Lung (tissue), 12 donors: ENCODE measurements around the gene DUSP22. TPM values are rescaled to one million over a fixed set of nuclear protein-coding genes. Genes with fewer than 3 reads are reported as not detected.

ENCODE experiments used
- ATAC-seq: fragments of 200-7000 bp; cut with Tn5 transposase; one replicate; pipeline ENCODE4 v1.9.1; 2020; ENCODE audit warnings: moderate number of reproducible peaks; ENCODE audit not compliant: insufficient read depth, low FRiP score
- DNase-seq, 3 donors: peaks; one replicate each; pipeline ENCODE4 v3.0.0-alpha.2; 2013 to 2017
- H3K27ac ChIP-seq, 2 donors: one replicate each; pipeline ENCODE4 v1.5.1; 2013; ENCODE audit warnings: mild to moderate bottlenecking in 2 of 2, moderate library complexity in 2 of 2, control low read depth in 1 of 2, inconsistent platforms in 1 of 2, low read depth in 1 of 2, low read length in 1 of 2
- H3K27me3 ChIP-seq, 3 donors: one replicate each; pipeline ENCODE4 v1.5.1; 2013; ENCODE audit warnings: low read length in 2 of 3; ENCODE audit not compliant: control insufficient read depth in 3 of 3, insufficient read depth in 3 of 3
- H3K36me3 ChIP-seq, 4 donors: one replicate each; pipeline ENCODE4 v1.5.1; 2013; ENCODE audit warnings: low read length in 4 of 4, mild to moderate bottlenecking in 1 of 4, moderate library complexity in 1 of 4; ENCODE audit not compliant: control insufficient read depth in 4 of 4, insufficient read depth in 4 of 4
- H3K4me1 ChIP-seq, 5 donors: one replicate each; pipeline ENCODE4 v1.5.1; 2013; ENCODE audit warnings: low read length in 5 of 5, mild to moderate bottlenecking in 2 of 5, moderate library complexity in 1 of 5; ENCODE audit not compliant: control insufficient read depth in 5 of 5, insufficient read depth in 5 of 5
- H3K4me3 ChIP-seq: one replicate; pipeline ENCODE4 v1.5.1; 2013; ENCODE audit warnings: mild to moderate bottlenecking, control low read depth, moderate library complexity
- H3K9ac ChIP-seq, 2 donors: one replicate each; pipeline ENCODE4 v1.5.1; 2013; ENCODE audit warnings: low read length in 2 of 2, control low read depth in 1 of 2; ENCODE audit not compliant: insufficient read depth in 1 of 2
- H3K9me3 ChIP-seq, 4 donors: one replicate each; pipeline ENCODE4 v1.5.1; 2013; ENCODE audit warnings: low read length in 3 of 4, mild to moderate bottlenecking in 1 of 4, moderate library complexity in 1 of 4; ENCODE audit not compliant: control insufficient read depth in 4 of 4, insufficient read depth in 3 of 4
- WGBS, 2 donors: extraction: QIAGEN DNeasy Blood & Tissue Kit; methylation state at CpG; one replicate each; pipeline ENCODE4 v1.1.7; 2013; 5-methylcytosine and 5-hydroxymethylcytosine counted together
- polyA plus RNA-seq, 2 donors: library from polyadenylated mRNA; stranded (reverse); fragments of 200-250 nt; gene quantifications; one replicate each; pipeline ENCODE4 v1.2.1, GENCODE V29; 2013
- total RNA-seq, 2 donors: library from RNA; depleted of rRNA in 1 of 2; stranded (reverse); fragments of >200 nt in 1 of 2; gene quantifications; one replicate each; pipeline ENCODE4 v1.2.1, GENCODE V29; 2014 to 2021
- TF ChIP-seq, protein P1 (sequence below): IDR thresholded peaks from 2 replicates; pipeline ENCODE4 v1.5.1; 2012; ENCODE audit warnings: mild to moderate bottlenecking; ENCODE audit errors: control extremely low read depth, extremely low read depth
- donor health status: control.
- donor health status: control.
- donor health status: Bipolar disorder and iron deficiency.
- donor health status: healthy.
- donor health status: DM: yes; HTN: yes; CAD: no.

The DUSP22 gene
- total and polyA plus RNA-seq, 4 donors: 38.9 to 51.1 (median 43.8) TPM

DNA sequence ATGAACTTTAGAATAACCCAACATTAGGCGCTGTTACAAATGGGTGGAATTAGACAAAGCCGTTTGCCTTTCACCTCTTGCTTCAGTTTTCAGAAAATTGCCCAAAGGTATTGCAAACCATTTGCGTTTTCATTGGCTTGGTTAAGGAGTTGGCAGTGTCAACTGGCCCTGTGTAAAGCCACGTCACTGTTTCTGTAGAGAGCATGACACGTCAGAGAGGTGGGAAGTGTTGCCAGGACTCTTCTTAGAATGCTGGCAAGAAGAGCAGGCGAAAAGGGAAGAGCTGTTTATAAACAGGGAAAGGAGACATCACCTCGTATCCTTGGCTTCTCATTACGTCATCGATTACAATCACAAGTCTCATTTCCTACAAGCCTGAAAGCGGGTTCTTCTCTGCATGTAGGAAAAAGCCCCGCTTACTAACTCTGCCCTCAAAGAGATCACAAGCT is 95.0 kb downstream of the DUSP22 start:
- 53 to 57% methylated on average over 11 of the region's 11 CpGs for WGBS, 2 donors

DNA sequence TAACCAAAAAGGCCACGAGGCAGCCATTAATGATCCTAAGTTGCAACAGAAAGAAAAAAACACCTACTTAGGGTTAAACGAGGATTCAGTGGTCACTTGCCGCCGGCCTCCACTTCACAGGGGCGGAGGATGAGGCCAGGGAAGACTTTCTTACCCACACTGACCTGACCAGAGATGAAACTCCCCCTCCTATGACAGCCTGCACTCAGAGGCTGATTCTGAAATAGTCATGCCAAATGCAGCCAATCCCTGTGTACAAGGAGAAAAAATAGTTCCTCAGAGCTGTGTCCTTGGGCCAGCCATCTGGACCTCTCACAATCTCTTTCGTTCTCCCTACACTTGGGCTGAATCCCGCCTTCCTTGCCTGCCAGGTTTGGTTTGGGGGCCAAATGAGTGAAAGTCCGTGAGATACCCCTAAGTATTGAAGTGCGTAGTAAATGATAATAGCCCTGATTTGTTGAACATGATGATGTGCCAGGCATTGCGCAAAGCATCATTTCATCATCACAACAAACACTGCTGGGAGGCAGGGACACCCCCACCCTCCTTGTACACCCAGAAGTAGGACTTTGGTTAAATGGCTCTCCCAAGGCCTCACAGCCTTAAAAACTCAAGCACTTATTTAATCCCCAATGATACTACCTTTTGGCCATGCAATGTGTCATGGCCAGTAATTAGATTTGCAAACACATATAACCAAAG is 96.1 kb downstream of the DUSP22 start:
- Histone ChIP-seq H3K4me1 (peaks cover 0 to 20% (median 4%) of the 10 kb centered on the region in 5 donors), H3K27me3 (peaks cover 3 to 48% (median 43%) of the 10 kb centered on the region in 3 donors), H3K36me3 (no peaks in the 10 kb centered on the region), H3K27ac (no peak overlapping the region), H3K9me3 (no peaks in the 10 kb centered on the region), H3K9ac (no peak overlapping the region), H3K4me3 (no peak overlapping the region)
- peak; percentile 49 to 80 (median 58) for DNase-seq
- TF ChIP-seq, protein P1, sequence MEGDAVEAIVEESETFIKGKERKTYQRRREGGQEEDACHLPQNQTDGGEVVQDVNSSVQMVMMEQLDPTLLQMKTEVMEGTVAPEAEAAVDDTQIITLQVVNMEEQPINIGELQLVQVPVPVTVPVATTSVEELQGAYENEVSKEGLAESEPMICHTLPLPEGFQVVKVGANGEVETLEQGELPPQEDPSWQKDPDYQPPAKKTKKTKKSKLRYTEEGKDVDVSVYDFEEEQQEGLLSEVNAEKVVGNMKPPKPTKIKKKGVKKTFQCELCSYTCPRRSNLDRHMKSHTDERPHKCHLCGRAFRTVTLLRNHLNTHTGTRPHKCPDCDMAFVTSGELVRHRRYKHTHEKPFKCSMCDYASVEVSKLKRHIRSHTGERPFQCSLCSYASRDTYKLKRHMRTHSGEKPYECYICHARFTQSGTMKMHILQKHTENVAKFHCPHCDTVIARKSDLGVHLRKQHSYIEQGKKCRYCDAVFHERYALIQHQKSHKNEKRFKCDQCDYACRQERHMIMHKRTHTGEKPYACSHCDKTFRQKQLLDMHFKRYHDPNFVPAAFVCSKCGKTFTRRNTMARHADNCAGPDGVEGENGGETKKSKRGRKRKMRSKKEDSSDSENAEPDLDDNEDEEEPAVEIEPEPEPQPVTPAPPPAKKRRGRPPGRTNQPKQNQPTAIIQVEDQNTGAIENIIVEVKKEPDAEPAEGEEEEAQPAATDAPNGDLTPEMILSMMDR: no peak
- ATAC-seq: no peak
- 80 to 89% methylated on average over 10 of the region's 10 CpGs for WGBS, 2 donors

More for the DNA sequence above, 95.0 kb downstream of the DUSP22 start:
- ATAC-seq: no peak
- H3K4me1 ChIP-seq: peaks cover 0 to 11% (median 2%) of the 10 kb centered on the region in 5 donors
- H3K9ac ChIP-seq: no peak overlapping the region
- TF ChIP-seq, protein P1: no peak
- H3K9me3 ChIP-seq: no peaks in the 10 kb centered on the region
- no peaks in the 10 kb centered on the region for H3K36me3 ChIP-seq
- peak in 1 of 3 donors; percentile 56 for DNase-seq
- peaks cover 2 to 45% (median 41%) of the 10 kb centered on the region in 3 donors for H3K27me3 ChIP-seq
- H3K4me3 ChIP-seq: no peak overlapping the region
- no peak overlapping the region for H3K27ac ChIP-seq

DNA sequence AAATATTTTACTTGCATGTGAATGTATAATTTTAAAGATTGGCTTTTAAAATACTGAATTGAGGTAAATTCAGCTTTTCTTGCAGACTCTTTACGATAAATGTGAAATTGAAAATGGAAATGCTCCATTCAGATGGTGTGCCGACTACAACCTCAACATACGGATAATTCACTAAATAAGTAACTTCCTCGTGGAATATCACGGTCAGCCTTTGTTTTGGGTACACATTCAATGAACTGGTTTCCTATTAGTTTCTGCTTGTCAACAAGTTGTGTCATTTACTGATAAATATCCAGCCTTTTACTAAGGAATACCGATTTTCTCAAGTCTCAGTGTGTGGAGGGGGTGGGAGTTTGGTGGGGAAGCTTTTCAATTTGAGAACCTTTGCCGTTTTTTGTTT is 96.9 kb downstream of the DUSP22 start:
- 85 to 86% methylated on average over 7 of the region's 7 CpGs for WGBS, 2 donors
- peaks cover 8 to 56% (median 50%) of the 10 kb centered on the region in 3 donors for H3K27me3 ChIP-seq

More for the DNA sequence above, 96.9 kb downstream of the DUSP22 start:
- ATAC-seq (no peak), DNase-seq (no peak)
- H3K4me3 ChIP-seq: no peak overlapping the region
- H3K4me1 ChIP-seq: peaks cover 0 to 25% (median 4%) of the 10 kb centered on the region in 5 donors
- no peaks in the 10 kb centered on the region for H3K36me3 ChIP-seq
- TF ChIP-seq, protein P1: no peak
- no peaks in the 10 kb centered on the region for H3K9me3 ChIP-seq
- no peak overlapping the region for H3K27ac ChIP-seq
- H3K9ac ChIP-seq: no peak overlapping the region
